ENCODE data around the gene TENM4.

The TENM4 gene

DNA sequence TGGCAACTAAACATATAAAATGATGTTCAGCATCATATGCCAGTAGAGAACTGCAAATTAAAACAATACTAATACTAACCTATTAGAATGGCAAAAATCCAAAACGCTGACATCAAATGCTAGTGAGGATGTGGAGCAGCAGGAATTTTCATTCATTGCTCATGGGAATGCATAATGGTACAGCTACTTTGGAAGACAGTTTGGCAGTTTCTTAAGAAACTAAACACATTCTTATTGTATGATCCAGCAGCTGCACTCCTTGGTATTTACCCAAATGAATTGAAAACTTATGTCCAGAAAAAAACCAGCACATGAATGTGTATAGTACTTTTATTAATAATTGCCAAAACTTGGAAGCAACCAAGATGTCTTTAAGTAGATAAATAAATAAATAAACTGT, 258.0 kb downstream of the TENM4 start:
- no peak for DNase-seq (ENCODE audit: low read depth in 2 of 2)

DNA sequence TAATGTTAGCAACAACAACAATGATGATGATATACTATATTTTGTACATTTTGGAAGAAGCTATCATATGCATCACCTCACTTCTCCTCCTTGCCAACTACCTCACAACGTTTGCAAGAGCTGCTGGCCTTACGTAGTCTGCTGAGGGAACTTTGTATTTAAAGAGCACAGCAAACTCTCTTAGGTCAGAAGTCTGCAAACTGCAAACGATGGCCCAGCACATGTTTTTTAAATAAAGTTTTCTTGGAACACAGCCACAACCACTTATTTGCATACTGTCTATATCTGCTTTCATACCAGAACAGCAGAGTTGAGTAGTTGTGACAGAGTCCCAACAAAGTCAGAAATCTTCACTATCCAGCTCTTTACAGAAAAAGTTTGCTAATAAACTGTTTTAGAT, 261.7 kb downstream of the TENM4 start:
- DNase-seq (ENCODE audit: low read depth in 2 of 2), result no peak

DNA sequence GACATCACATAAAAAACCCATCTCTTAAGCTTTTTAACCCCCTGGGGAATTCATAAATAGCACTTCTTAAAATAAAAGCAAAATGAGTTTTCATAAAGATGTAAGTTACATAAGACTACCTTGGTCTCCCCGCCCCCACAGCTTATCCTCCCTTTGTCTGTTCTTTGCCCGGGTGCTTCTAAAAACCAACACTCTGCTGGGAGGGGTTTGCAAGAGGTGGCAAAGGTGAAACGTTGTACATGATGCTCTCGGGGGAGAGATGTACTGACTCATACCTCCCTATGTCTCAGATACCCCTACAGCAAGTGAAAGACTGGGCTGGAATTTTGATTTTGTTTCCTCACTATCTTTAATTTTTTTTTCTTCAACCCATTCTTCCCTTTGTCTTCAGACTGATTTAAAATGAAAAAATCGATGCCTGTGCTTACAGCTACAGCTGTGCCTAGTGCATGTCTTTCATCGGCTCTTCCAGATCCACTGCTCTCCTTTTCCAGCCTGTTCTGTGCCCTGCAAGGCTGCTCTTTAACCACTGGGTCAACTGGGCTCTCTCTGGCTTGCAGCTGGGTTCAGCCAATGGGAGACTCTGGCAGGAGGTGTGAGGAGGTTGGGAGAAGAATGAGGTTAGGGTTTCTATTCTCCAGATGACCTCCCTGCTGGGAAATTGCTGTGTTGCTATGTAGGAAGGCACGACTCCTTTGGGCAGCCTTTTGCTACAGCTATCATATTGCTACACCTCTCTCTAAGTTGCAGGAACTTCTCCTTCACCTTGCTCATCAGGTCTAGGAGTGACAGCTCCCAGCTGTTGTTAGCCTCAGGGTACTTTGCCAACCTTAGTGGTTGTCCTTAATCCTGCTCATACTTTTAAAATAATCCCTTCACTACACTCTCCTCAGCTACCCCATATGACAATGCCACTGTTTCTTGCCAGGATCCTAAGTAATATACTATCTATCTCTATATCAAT, 266.5 kb downstream of the TENM4 start:
- no peak for DNase-seq (ENCODE audit: low read depth in 2 of 2)

DNA sequence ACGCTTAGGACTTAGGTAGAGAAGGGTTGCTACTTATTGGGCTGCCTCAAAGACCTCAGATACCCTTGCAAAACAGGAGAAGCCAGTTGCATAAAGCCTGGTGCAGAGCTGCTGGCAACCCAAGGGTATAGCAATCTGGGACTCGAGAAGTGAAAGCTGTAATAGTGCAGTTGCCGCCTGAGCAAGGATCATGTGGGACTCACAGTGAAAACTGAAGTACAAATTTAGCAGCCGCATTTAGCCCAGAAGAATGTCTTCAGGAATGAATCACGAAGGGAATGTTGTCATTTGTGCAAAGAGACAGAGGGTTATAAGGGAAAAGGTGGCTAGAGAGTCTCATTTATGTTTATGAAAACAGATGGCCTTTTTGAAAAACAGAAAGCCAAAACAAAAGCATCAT, 267.2 kb downstream of the TENM4 start:
- DNase-seq (ENCODE audit: low read depth in 2 of 2), result no peak

DNA sequence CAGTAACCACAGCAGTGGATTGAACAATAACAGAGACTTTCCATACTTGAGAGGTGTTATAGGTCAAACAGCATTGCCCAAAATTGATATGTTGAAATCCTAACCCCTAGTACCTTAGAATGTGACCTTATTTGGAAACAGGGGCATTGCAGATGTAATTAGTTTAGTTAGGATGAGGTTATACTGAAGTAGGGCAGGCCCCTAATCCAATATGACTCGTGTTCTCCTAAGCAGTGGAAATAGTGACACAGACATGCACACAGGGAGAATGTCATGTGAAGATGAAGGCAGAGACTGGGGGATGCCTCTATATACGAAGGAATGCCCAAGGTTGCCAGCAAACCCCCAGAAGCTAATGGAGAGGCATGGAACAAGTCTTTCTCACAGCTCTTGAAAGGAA, 270.5 kb downstream of the TENM4 start:
- no peak for DNase-seq (ENCODE audit: low read depth in 2 of 2)

DNA sequence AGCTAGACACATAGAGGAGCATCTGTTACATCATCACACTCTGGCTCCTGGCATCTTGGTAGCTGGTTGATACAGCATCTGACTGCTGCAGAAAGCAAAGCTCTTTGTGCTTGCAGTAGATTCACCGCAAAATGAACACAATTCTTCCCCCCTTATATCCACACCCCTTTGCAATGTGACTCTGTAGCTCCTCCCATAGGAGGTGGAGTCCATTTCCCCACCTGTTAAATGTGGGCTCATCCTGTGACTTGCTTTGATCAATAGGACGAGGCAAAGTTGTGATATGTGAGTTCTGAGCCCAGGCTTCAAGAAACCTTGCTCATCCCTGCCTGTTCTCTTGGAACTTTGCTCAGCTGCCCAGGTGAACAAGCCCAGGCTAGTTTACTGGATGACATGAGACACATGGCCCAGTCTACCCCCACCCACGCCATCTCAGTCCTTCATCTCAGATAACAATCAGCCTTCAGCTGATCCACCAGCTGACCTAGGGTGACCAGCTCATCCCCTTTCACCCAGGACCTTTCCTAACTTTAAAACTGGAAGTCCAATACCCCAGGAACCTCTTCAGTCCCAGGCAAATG, 272.2 kb downstream of the TENM4 start:
- no peak for DNase-seq (ENCODE audit: low read depth in 2 of 2)

DNA sequence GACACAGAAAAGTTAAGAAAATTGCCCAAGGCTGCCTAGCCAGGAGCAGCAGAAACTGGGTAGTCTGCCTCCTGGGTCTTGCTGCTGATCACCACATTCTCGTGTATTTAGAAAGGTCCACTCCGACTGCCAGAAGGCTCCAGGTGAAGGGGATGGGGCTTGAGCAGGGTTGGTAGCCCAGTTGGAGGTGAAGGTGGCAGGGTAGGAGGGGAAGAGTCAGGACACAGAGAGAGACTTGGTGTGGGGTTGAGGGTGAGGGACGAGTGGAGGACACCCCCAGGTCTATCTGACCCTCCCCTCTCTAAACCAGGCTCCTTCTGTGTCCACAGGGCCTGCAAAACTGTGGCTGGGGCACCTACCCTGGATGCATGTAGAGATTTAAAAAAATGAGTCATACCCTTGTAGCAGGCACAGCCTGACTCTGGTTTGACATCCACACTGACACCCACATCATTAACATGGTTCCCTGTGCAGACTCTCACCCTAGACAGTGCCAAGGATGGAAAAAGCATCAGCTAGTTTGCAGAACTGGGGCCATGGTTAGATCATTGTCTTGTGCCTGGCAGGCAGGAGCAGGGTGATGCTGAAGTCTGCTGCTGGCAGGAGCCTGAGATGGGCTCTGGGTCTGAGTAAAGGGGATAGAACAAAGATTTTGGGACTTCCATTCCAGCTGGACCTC, 273.2 kb downstream of the TENM4 start:
- no peak for DNase-seq (ENCODE audit: low read depth in 2 of 2)

DNA sequence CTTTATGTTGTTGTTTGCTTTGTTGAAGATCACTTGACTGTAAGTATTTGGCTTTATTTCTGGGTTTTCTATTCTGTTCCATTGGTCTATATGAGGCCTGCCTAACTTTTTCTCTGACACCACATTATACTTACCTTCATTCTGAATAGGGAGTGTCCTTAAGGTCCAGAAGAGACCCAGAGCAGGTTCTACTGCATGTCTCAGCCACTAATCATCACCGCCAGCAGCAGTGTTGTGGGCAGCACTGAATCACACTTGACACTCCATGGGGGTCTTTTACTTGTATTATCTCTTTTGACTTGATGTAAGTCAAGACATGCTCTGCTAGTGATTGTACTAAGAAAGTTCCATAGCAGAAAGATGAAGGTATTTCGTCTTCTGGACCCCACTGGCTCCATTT, 274.9 kb downstream of the TENM4 start:
- DNase-seq (ENCODE audit: low read depth in 2 of 2), result no peak

DNA sequence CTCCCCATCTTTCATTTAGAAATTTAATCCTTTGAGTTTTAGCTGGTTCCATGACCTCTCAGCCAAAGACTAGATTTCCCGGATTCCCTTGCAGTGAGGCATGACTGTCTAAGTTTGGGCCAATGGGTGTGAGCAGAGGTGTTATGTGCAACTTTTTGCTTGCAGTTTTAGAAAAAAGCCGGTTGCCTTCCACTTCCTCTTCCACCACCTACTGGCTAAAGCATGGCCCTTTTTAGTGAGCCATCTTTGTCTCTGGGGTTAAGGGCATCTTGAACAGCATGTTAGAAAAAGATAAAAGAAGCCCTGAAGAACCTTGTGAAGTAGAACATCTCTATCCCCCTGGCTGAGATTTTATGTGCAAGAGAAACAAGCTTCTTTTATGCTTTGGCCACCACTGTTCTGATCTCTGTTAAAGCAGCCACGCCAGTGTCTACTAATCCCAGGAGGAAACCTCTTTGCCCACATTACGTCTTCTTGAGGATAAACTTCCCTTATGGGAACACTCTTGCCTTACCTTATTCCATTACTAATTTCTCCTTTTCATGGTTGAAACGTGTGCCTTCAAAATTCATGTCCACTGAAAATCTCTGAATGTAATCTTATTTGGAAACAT, 279.9 kb downstream of the TENM4 start:
- no peak for DNase-seq (ENCODE audit: low read depth in 2 of 2)

DNA sequence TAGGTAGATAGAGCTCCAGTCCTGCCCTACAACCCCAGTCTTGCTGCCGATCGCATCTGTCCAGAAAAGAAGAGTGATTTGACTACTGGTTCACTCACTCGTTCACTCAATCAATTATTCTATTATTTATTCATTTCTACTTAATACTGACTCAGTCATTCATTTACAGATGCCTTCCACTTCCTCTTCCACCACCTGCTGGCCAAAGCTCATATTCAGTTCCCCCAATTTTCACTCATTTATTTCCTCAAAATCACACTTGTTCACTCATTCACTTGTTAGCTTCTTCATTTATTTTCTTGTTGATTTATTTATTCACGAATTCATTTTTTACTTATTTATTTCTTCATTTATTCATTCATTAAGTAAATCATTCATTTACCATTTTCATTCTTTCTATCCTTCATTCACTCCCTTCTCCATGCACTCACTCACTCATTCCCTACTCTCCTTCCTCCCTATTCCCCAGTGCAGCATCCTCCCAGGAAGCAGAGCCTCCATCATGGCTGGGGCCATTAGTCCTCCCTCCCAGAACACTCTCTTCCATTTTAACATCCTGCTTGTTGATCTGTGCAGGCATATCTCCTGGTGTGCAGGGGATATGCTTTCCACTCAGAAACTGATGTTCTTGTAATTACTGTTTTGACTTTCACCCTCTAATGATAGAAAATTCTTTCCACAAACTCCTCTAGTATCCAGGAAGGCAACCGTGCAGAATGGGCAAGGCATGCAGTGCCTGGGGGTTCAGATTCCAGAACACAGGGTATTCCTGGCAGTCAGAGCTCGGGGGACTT, 281.0 kb downstream of the TENM4 start:
- DNase-seq (ENCODE audit: low read depth in 2 of 2), result no peak

DNA sequence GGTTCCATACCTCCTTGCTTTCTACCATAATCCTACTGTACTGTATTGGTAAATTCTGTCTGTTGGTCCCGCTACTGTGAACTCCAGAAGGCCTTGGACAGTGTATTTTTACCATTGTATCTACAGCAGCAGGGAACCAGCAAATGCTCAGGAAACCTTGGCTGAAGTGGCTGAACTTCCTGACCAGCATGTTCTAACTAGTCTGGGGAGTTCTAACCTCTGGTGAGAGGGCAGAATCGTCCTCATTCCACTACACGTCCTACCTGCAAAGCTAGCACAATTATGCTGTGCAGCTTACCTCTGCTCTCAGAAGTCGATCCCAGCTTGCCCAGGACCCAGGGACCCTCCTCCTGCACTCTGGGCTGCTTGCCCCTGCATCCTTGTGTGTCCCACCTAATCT, 283.1 kb downstream of the TENM4 start:
- DNase-seq (ENCODE audit: low read depth in 2 of 2), result no peak

DNA sequence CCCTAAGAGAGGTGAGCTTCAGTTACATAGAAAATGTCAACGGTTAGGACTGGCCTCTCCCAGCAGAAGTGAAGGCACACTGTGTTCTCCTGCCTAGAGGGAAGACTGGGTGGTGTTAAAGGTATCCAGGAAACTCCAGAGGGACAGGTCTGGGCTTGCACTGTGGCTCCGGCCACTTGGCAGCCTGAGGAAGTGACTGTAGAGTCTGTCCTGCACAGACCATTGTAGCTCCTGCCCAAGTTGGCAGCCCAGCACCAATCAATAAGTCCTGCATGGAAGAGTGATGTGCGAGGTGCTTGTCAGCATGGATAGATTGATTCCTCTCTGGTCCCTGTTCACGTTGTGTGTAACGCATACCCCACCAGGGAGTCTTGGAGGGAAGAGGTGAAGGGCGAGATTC, 284.8 kb downstream of the TENM4 start:
- DNase-seq (ENCODE audit: low read depth in 2 of 2), result no peak

DNA sequence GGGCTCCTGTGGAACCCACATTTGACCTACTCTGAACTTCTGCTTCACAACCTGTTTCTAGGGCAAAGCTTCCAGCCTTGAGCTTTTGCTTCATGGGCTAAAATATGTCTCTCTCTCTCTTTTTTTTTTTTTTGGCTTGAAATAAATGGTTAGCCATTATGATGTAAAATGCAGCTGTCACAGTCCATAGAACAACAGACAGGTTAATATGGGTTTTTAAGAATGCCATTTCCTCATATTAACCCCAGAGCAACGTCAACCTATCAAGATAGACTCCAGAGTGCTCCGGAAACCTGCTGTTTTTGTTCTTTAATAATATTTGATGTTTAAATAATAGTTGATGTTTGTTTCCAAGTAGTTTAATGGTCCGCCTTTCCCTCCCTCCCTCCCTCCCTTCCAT, 285.6 kb downstream of the TENM4 start:
- no peak for DNase-seq (ENCODE audit: low read depth in 2 of 2)

DNA sequence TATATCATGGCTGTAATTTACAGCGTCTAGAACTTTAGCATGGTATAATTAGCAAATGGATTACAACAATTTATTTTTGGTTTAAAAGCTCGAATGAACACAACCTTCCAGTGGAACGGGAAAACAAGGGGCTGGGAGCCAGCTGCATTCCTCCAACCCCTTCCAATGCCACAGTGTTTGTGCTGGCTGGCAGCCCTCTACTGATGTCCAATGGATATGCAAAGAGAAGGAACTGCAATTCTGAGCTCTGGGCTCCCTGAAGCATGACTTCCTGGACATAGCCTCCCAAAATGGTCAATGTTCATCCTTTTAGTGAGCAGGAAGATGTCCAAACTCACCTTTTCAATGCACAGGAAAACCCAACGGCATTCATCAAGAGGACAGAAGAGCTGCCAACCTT, 288.3 kb downstream of the TENM4 start:
- DNase-seq (ENCODE audit: low read depth in 2 of 2), result no peak

DNA sequence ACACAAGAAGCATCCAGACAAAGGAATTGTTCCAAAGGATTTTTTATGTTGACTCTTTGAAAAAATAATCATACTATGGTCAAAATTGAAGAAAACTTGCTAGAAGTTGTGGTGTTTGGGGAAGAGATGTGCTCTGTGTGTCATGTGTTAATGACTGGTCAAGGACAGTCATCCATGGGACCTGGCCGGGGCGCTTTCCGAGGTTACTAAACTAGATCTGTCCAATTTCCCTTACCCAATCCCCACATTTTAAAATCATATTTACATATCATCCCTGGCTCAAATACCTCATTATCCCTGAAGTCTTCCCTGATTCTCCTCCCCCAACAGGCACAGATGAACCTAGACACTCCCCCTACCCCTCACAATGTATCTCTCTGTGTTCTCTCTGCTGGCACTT, 289.4 kb downstream of the TENM4 start:
- no peak for DNase-seq (ENCODE audit: low read depth in 2 of 2)

DNA sequence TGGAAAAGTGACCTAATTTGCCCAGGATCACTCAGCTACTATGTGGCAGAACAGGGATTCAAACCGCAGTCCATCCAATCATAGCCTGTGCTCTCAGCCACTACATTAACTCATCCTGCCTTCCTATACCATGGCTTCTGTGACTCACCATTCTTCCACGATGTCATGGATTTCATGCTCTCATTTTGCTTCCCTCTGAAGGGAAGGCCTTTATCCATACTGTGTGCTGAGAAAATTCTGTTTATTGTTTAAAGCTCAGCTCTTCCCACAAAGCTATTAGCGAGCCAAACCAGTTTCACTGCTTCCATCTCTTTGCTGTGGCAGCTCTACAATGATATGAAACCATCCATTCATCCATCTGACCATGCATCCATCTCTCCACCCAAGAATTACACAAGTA, 289.9 kb downstream of the TENM4 start:
- DNase-seq (ENCODE audit: low read depth in 2 of 2), result no peak

DNA sequence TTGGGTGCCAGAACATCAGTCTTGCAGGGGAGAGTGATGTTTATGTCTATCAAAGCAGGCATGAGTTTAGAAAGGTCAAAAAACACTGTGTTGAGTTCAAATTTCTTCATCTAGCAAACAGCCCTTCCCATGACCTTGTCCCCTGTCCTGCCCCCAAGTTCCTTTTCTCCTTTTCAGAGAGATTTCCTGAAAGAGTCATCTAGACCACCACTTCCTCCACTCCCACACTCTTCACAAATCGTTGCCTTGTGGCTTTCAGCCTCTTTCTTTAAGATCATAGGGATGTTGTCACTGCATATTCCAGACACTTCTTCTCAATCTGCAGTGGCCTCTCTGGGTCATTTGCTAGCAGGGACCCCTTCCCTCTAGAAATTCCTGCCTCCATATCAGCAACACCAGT, 290.5 kb downstream of the TENM4 start:
- DNase-seq (ENCODE audit: low read depth in 2 of 2), result no peak

DNA sequence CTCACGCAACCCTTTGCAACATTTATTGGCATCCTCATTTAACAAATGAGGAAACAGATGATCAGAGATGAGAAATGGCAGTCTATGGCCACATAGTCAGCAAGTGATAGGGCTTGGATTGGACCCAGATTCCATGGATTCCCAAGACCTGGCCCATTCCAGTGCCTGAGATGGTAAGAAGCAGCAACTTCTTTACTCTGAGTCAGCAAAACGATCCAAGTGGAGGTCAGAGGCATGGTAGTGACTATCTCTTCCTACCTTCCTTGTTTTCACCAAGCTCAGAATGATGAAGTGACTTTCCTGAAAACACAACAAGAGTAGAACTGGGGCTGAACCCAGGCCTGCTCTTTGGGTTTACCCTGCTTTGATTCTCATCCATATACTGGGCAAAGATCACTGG, 293.1 kb downstream of the TENM4 start:
- no peak for DNase-seq (ENCODE audit: low read depth in 2 of 2)

DNA sequence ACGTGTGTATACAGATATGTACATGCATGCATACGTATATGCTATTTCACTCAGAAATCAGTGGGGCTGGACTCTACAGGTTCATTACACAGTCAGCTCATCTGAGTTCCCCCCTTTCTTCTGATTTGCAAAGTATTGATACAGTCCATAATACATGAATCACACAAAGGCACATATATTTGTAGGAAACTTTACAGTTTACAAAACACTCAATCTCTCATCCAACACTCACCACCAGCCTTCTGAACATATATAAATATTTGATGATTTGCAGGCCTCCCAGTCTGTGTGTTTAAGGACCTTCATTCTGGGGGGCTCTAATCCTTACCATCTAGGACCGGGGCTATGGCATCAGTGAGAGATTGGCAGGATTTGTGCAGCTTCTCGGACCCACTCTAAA, 293.8 kb downstream of the TENM4 start:
- no peak for DNase-seq (ENCODE audit: low read depth in 2 of 2)

DNA sequence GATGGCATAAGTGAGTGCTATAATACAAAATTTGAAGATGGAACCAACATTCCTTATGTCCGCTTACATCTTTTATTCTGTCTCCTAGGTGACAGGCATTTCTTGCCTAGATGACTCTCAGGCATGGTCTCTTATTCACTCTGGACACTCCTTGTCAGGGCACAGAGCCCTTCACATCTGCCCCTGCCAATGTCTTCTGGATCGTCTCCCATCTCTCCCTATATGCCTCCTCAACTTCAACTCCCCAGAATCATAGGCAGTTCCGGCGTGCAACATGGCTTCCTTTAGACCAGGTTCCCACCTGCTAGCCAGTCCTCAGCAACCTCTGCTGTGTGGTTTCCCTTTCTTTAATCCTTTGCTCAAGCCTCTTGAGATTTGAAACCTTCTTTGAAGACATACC, 300.9 kb downstream of the TENM4 start:
- no peak for DNase-seq (ENCODE audit: low read depth in 2 of 2)

DNA sequence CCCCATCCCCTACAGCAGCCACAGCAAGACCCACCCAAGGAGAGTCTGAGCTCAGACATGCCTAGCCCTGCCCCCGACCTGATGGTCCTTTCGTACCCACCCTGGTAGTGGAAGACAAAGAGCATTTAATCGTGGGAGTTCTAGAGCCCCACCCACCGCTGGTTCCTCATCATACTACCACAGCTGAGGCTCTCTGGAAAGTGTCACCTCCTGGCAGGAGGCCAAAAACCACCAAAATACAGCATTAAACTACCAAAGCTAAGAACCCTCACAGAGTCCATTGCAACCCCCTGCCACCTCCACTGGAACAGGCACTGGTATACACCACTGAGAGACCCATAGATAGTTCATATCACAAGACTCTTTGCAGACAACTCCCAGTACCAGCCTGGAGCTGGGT, 311.1 kb downstream of the TENM4 start:
- no peak for DNase-seq (ENCODE audit: low read depth in 2 of 2)

DNA sequence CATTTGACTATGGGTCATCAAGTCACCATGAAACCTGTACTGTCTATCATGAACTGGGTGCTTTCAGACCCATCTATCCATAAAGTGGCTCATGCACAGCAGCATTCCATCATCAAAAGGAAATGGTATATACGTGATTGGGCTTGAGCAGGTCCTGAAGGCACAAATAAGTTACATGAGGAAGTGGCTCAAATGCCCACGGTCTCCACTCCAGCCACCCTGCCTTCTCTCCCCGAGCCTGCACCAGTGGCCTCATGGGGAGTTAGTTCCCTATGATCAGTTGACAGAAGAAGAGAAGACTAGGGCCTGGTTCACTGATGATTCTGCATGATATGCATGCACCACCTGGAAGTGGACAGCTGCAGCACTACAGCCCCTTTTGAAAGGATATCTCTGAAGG, 312.5 kb downstream of the TENM4 start:
- DNase-seq (ENCODE audit: low read depth in 2 of 2), result no peak

Data from stimulated activated CD8-positive, alpha-beta memory T cell treated with anti-CD3 and anti-CD28 coated beads, Interleukin-7, amount 100 ng/mL, for 4 hours (primary cell).